Measurements from ENCODE around the gene SLC16A9. TPM values are rescaled to one million over a fixed set of nuclear protein-coding genes. Genes with fewer than 3 reads are reported as not detected.
A peak's percentile ranks its signal among the peaks of the same experiment; 100 is the strongest.

SLC16A9 gene
- total and polyA plus RNA-seq, 12 donors = 129 to 382 (median 189) TPM

DNA sequence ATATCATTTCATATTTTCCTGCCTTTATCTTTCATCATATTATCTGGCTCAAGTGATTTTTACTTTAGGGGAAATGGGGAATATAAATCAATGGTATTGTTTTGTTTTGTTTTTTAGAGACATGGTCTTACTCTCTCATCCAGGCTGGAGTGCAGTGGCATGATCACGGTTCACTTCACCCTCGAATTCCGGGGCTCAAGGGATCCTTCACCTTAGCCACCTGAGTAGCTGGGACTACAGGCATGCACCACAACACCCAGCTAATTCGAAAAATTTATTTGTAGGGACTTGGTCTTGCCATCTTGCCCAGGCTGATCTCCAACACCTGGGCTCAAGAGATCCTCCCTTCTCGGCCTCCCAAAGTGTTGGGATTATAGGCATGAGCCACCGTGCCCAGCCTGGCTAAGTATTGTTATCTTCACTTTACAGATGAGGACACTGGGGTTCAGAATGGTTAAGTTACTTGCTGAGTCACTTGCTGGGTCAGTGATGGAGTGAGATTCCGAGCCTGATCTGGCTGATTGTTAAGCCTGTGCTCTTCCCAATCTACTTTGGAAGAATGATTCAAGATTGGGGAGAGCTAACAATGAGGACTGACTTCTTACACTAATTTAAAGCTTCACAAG is 3.7 kb upstream of the SLC16A9 start:
- intact Hi-C loops (cut with DNase I) = no loop called here

DNA sequence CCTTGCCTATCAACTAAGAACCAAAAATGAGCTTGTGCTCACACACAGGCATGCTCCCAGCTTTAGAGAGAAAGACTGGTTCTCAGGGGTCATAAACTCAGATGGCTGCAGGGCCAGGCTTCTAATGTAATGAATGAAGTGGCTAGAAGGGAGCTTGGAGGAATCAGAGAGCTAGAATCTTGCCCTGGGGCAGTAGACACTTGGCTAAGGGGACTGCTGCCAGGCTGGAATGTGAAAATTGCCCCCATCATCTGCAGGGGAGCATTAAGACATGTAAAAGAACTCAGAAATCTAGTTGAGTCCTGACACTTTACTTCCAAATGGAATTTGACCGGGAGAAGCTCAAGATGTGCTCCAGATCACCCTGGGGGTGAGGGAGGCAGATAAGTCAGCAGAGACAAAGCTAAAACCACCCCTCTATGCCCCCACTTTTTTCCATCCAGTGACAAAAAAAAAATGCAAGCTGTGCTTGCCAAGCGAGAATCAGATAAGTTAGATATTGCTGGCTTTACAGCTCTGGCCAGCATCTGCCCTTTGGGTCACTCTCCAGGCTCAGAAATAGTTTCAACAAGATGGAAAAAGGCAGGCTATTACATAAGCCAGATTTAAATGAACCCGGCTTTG is 2.3 kb upstream of the SLC16A9 start:
- peak overlapping the region in 3 of 5 donors; percentile 48 to 93 (median 51) for H3K27ac ChIP-seq
- intact Hi-C loops (cut with DNase I) = no loop called here
- H3K36me3 ChIP-seq (replicated peaks in 1 of 2) = no peaks in the 10 kb centered on the region
- no peaks in the 10 kb centered on the region for H3K27me3 ChIP-seq
- H3K4me1 ChIP-seq (replicated peaks in 1 of 2) = peaks cover 7 to 22% of the 10 kb centered on the region in 2 donors
- no peaks in the 10 kb centered on the region for H3K9me3 ChIP-seq (replicated peaks in 1 of 3)
- TF ChIP-seq CTCF (IDR thresholded peaks at IDR 0.05) = no peak
- TF ChIP-seq POLR2A (IDR thresholded peaks at IDR 0.05) = no peak
- H3K4me3 ChIP-seq = no peak overlapping the region
- WGBS, 4 donors = 30 to 42% (median 37%) methylated on average over 2 to 3 of the region's 3 CpGs
- peak in 6 of 7 donors; percentile 33 to 71 (median 64) for DNase-seq

More for the DNA sequence above, 3.7 kb upstream of the SLC16A9 start:
- no peaks in the 10 kb centered on the region for H3K9me3 ChIP-seq (replicated peaks in 1 of 3)
- H3K36me3 ChIP-seq (replicated peaks in 1 of 2) = no peaks in the 10 kb centered on the region
- 82 to 95% (median 86%) methylated on average over 6 to 7 of the region's 7 CpGs for WGBS, 4 donors
- H3K27me3 ChIP-seq = no peaks in the 10 kb centered on the region
- TF ChIP-seq CTCF (IDR thresholded peaks at IDR 0.05) (no peak), POLR2A (IDR thresholded peaks at IDR 0.05) (no peak)
- H3K4me3 ChIP-seq = no peak overlapping the region
- peak overlapping the region in 1 of 5 donors; percentile 93 for H3K27ac ChIP-seq
- peaks cover 7 to 22% of the 10 kb centered on the region in 2 donors for H3K4me1 ChIP-seq (replicated peaks in 1 of 2)
- DNase-seq = no peak

DNA sequence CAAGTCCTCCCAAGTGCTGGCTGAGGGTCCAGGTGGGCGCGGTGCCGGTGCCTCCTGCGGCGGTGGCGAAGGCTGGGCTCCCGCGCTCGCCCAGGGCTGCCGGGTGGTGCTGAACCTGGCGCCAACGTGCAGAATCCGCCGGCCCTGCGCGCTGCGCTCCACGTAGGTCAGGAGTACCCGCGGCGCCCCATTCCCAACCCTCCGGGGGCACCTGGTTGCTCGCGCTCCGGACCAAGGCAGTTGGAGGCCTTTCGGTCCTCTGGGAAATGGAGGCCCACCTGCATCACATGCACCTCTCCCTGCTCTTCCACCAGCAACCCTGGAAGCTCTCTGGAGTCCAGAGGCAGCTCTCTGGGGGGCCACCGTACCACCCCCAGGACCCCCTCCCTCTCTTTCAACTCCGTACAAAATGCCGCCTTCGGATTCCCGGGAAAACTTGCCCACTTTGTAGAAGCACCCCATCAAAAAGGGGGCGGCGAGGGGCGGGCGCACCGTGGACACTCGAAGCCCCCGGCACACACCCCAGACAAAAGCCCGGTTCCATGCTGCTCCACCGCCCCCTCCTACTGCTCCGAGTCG is 745 bp downstream of the SLC16A9 start:
- Histone ChIP-seq H3K9me3 (replicated peaks in 1 of 3) (no peaks in the 10 kb centered on the region), H3K36me3 (replicated peaks in 1 of 2) (no peaks in the 10 kb centered on the region), H3K4me1 (replicated peaks in 1 of 2) (peaks cover 22 to 39% of the 10 kb centered on the region in 2 donors), H3K27me3 (no peaks in the 10 kb centered on the region), H3K27ac (peak overlapping the region; percentile 74 to 93 (median 86)), H3K4me3 (peak overlapping the region; percentile 50 to 87 (median 80))
- 1 to 3% (median 2%) methylated on average over 16 to 42 of the region's 42 CpGs; no CpG with 5 or more reads in 1 of the 4 donors for WGBS, 4 donors
- no peak for TF ChIP-seq POLR2A (IDR thresholded peaks at IDR 0.05)
- TF ChIP-seq CTCF (IDR thresholded peaks at IDR 0.05) = no peak
- DNase-seq = peak; percentile 46 to 68 (median 56)
- intact Hi-C loops (cut with DNase I) = no loop called here
